EH (cell line): ENCODE measurements around the gene NDUFC2.
A peak's percentile ranks its signal among the peaks of the same experiment; 100 is the strongest.

Source experiments
- DNase-seq: peaks from one replicate; pipeline ENCODE4 v3.0.0-alpha.2; 2015; ENCODE audit warnings: low read depth

Gene NDUFC2

GRCh38 chr11:78030429-78031325 is 49.0 kb downstream of the NDUFC2 start:
- peak; percentile 58 for DNase-seq

GRCh38 chr11:78028423-78028822 is 51.2 kb downstream of the NDUFC2 start:
- DNase-seq, result peak; percentile 66

- DNase-seq, result no peak
Measured at GRCh38 chr11:78027759-78028158, 51.9 kb downstream of the NDUFC2 start.

GRCh38 chr11:78025378-78025777 is 54.3 kb downstream of the NDUFC2 start:
- no peak for DNase-seq

- DNase-seq, result no peak
Measured at GRCh38 chr11:78023426-78023825, 56.2 kb downstream of the NDUFC2 start.

- DNase-seq, result peak; percentile 45
Measured at GRCh38 chr11:78022397-78023396, 57.0 kb downstream of the NDUFC2 start, which contains the start of gene KCTD14. Gene KCTD14, minus strand, starts transcription at chr11:78023276. Its CDS starts 27 bp downstream, at chr11:78023249.

- no peak for DNase-seq
Measured at GRCh38 chr11:78021611-78022010, 58.1 kb downstream of the NDUFC2 start.

GRCh38 chr11:78020246-78020645 is 59.4 kb downstream of the NDUFC2 start:
- DNase-seq, result peak; percentile 6

- DNase-seq, result no peak
Measured at GRCh38 chr11:78019808-78020207, 59.9 kb downstream of the NDUFC2 start.
